Testis (tissue), 3 donors: ENCODE measurements around the gene FCHSD1. TPM values are rescaled to one million over a fixed set of nuclear protein-coding genes. Genes with fewer than 3 reads are reported as not detected.

Experiments
- DNase-seq: peaks from one replicate; pipeline ENCODE4 v3.0.0-alpha.2; 2019
- H3K27ac ChIP-seq, 2 donors: fragments of 200-600 bp; sonication (generic); one replicate each; pipeline ENCODE4 v1.5.1; 2019
- H3K27me3 ChIP-seq: fragments of 200-600 bp; sonication (generic); one replicate; pipeline ENCODE4 v1.5.1; 2019
- H3K36me3 ChIP-seq: fragments of 200-600 bp; sonication (generic); one replicate; pipeline ENCODE4 v1.5.1; 2017; ENCODE audit warnings: low read depth; ENCODE audit errors: missing control alignments
- H3K4me1 ChIP-seq: fragments of 200-600 bp; sonication (generic); one replicate; pipeline ENCODE4 v1.5.1; 2019
- H3K4me3 ChIP-seq, 2 donors: fragments of 200-600 bp; sonication (generic); one replicate each; pipeline ENCODE4 v1.5.1; 2017 to 2019
- H3K9me3 ChIP-seq: fragments of 200-600 bp; sonication (generic); one replicate; pipeline ENCODE4 v1.5.1; 2017
- CTCF ChIP-seq, 3 experiments: fragments of 450-650 bp in 2 of 3; fragments of 200-600 bp in 1 of 3; sonication (generic) in 1 of 3; IDR thresholded peaks; one replicate each; pipeline ENCODE4 v1.5.1; 2016 to 2019; ENCODE audit warnings: antibody characterized with exemption in 3 of 3, mild to moderate bottlenecking in 2 of 3, moderate library complexity in 1 of 3
- POLR2A ChIP-seq: fragments of 450-650 bp; IDR thresholded peaks from one replicate; pipeline ENCODE4 v1.6.1; 2017; ENCODE audit warnings: antibody characterized with exemption, mild to moderate bottlenecking, moderate library complexity
- WGBS, 2 donors: methylation state at CpG; one replicate each; pipeline ENCODE4 v1.1.5; 2018; 5-methylcytosine and 5-hydroxymethylcytosine counted together
- intact Hi-C: fragments of 100-400 bp; cut with DNase I; formaldehyde crosslinking; loops from one replicate; pipeline ENCODE4 v1.15.1; 2023; ENCODE audit warnings: low total_unique reads
- polyA plus RNA-seq: library from polyadenylated mRNA; stranded (reverse); fragments of 350-450 nt; fragmentation: Illumina TruSeq; extraction: RNeasy Lipid Tissue Mini Kit (QIAGEN cat#74804); gene quantifications from one replicate; pipeline ENCODE4 v1.2.3, GENCODE V29; 2014; ENCODE audit warnings: low read depth, low replicate concordance; ENCODE audit not compliant: insufficient read depth
- total RNA-seq, 2 donors: library from RNA; depleted of rRNA; stranded (reverse); fragments of >200 nt; gene quantifications; one replicate each; pipeline ENCODE4 v1.2.3, GENCODE V29; 2016

The FCHSD1 gene
- total and polyA plus RNA-seq, 3 donors from 2014 or later, result 12.9 to 21.3 (median 19.3) TPM

- H3K4me3 ChIP-seq, result no peak overlapping the region
- H3K4me1 ChIP-seq, result no peaks in the 10 kb centered on the region
- DNase-seq, result no peak
- H3K27me3 ChIP-seq, result no peaks in the 10 kb centered on the region
- whole genome bisulfite sequencing, 2 donors, result 78 to 80% methylated on average over 3 of the region's 3 CpGs
- H3K9me3 ChIP-seq, result no peaks in the 10 kb centered on the region
- TF ChIP-seq POLR2A (no peak), CTCF (IDR thresholded peaks at IDR 0.05) (no peak)
- intact Hi-C loops, result no loop called here
- H3K36me3 ChIP-seq, result no peaks in the 10 kb centered on the region
- no peak overlapping the region for H3K27ac ChIP-seq
Measured at GRCh38 chr5:141598391-141599345, 52.5 kb downstream of the FCHSD1 start.

- 95 to 99% methylated on average over 2 of the region's 2 CpGs for WGBS, 2 donors
- intact Hi-C loops, result no loop called here
- no peak overlapping the region for H3K27ac ChIP-seq
- TF ChIP-seq CTCF (IDR thresholded peaks at IDR 0.05), result no peak
- TF ChIP-seq POLR2A, result no peak
- H3K9me3 ChIP-seq, result no peaks in the 10 kb centered on the region
- no peak overlapping the region for H3K4me3 ChIP-seq
- DNase-seq, result no peak
- no peaks in the 10 kb centered on the region for H3K4me1 ChIP-seq
- H3K27me3 ChIP-seq, result no peaks in the 10 kb centered on the region
- H3K36me3 ChIP-seq, result no peaks in the 10 kb centered on the region
Measured at GRCh38 chr5:141597814-141598213, 53.4 kb downstream of the FCHSD1 start.

GRCh38 chr5:141597394-141597793, 53.8 kb downstream of the FCHSD1 start:
- Histone ChIP-seq H3K27me3 (no peaks in the 10 kb centered on the region), H3K27ac (no peak overlapping the region), H3K9me3 (no peaks in the 10 kb centered on the region), H3K4me1 (no peaks in the 10 kb centered on the region), H3K36me3 (no peaks in the 10 kb centered on the region), H3K4me3 (no peak overlapping the region)
- intact Hi-C loops, result no loop called here
- WGBS, 2 donors, result 86 to 94% methylated on average over 2 of the region's 2 CpGs
- no peak for DNase-seq
- TF ChIP-seq POLR2A (no peak), CTCF (IDR thresholded peaks at IDR 0.05) (no peak)

GRCh38 chr5:141596867-141597266, 54.4 kb downstream of the FCHSD1 start:
- no peaks in the 10 kb centered on the region for H3K9me3 ChIP-seq
- 97 to 98% methylated on average over 1 of the region's 1 CpG for WGBS, 2 donors
- intact Hi-C loops, result no loop called here
- no peak overlapping the region for H3K27ac ChIP-seq
- H3K36me3 ChIP-seq, result no peaks in the 10 kb centered on the region
- H3K4me3 ChIP-seq, result no peak overlapping the region
- DNase-seq, result no peak
- TF ChIP-seq POLR2A, result no peak
- TF ChIP-seq CTCF (IDR thresholded peaks at IDR 0.05), result no peak
- H3K27me3 ChIP-seq, result no peaks in the 10 kb centered on the region
- H3K4me1 ChIP-seq, result no peaks in the 10 kb centered on the region
